A673 (cell line): ENCODE results near the gene HAPLN3. TPM values are rescaled to one million over a fixed set of nuclear protein-coding genes. Genes with fewer than 3 reads are reported as not detected.

Experiments used
- BruUV-seq: library from RNA; stranded (reverse); fragments of 400-500 nt; replicated peaks from 2 replicates; lab custom pipeline; 2021; lab: Mats Ljungman, UMichigan
- CTCF ChIA-PET: fragments of 300-600 bp; sonication (Branson Sonifier 250); formaldehyde crosslinking; loops from one replicate; lab custom pipeline; 2022; ENCODE audit warnings: antibody characterized with exemption; lab: Charles Lee
- POLR2A ChIA-PET: fragments of 300-600 bp; sonication (Branson Sonifier 250); formaldehyde crosslinking; loops from one replicate; lab custom pipeline; 2022; ENCODE audit warnings: antibody characterized with exemption; ENCODE audit not compliant: low non-redundant PET; lab: Charles Lee
- DNase-seq: peaks from one replicate; pipeline ENCODE4 v3.0.0-alpha.2; 2015; ENCODE audit warnings: low spot score
- H3K27ac ChIP-seq: fragments of 200-600 bp; sonication (generic); 2 replicates; pipeline ENCODE4 v1.5.1; 2016; ENCODE audit warnings: mixed run types, low read depth, mild to moderate bottlenecking, mixed read lengths, antibody characterized with exemption, low read length; ENCODE audit not compliant: poor library complexity, severe bottlenecking
- H3K27me3 ChIP-seq: fragments of 200-600 bp; sonication (generic); replicated peaks from 2 replicates; pipeline ENCODE4 v1.6.1; 2017; ENCODE audit warnings: mixed run types, low read depth, mild to moderate bottlenecking, mixed read lengths, antibody characterized with exemption, low read length; ENCODE audit not compliant: insufficient read depth, poor library complexity
- H3K36me3 ChIP-seq: fragments of 200-600 bp; sonication (generic); 2 replicates; pipeline ENCODE4 v1.6.1; 2016; ENCODE audit warnings: mixed run types, mild to moderate bottlenecking, mixed read lengths, antibody characterized with exemption, low read length; ENCODE audit not compliant: insufficient read depth, poor library complexity, severe bottlenecking
- H3K4me1 ChIP-seq: fragments of 200-600 bp; sonication (generic); 2 replicates; pipeline ENCODE4 v1.6.1; 2017; ENCODE audit warnings: mixed run types, mild to moderate bottlenecking, mixed read lengths, antibody characterized with exemption, low read length; ENCODE audit not compliant: insufficient read depth, poor library complexity, severe bottlenecking
- H3K4me3 ChIP-seq: fragments of 200-600 bp; sonication (generic); 2 replicates; pipeline ENCODE4 v1.5.1; 2016; ENCODE audit warnings: low read depth, mixed run types, mild to moderate bottlenecking, mixed read lengths, low read length; ENCODE audit not compliant: poor library complexity, severe bottlenecking
- H3K9me3 ChIP-seq: fragments of 200-600 bp; sonication (generic); 2 replicates; pipeline ENCODE4 v1.6.1; 2016; ENCODE audit warnings: mixed run types, low read depth, mild to moderate bottlenecking, mixed read lengths, antibody characterized with exemption, low read length; ENCODE audit not compliant: poor library complexity, severe bottlenecking
- EZH2 ChIP-seq: fragments of 200-600 bp; sonication (generic); IDR thresholded peaks from 2 replicates; pipeline ENCODE4 v1.6.1; 2017; ENCODE audit warnings: borderline replicate concordance, low read depth, mild to moderate bottlenecking, mixed read lengths, antibody characterized with exemption, low read length; ENCODE audit not compliant: poor library complexity, severe bottlenecking
- intact Hi-C: fragments of 100-400 bp; cut with micrococcal nuclease; formaldehyde crosslinking; loops from one replicate; pipeline ENCODE4 v1.10.0; 2022; ENCODE audit not compliant: unreplicated experiment
- total RNA-seq: library from RNA; stranded (reverse); gene quantifications from 2 replicates; pipeline ENCODE4 v1.2.3, GENCODE V29; 2021
- TF ChIP-seq, protein P1 (sequence below): fragments of 300-800, 200-600 bp; sonication (generic); conservative IDR thresholded peaks from 2 replicates; pipeline ENCODE4 v1.5.1; 2017; ENCODE audit warnings: low read depth, mild to moderate bottlenecking, antibody characterized with exemption, low read length, moderate library complexity, mixed read lengths

Gene HAPLN3
- total RNA-seq, 1 experiment from 2014 or later = 1.4 TPM

- Histone ChIP-seq H3K4me3 (no peak overlapping the region), H3K36me3 (no peaks in the 10 kb centered on the region), H3K9me3 (no peaks in the 10 kb centered on the region), H3K27ac (no peak overlapping the region), H3K27me3 (no peaks in the 10 kb centered on the region), H3K4me1 (no peaks in the 10 kb centered on the region)
- ChIA-PET POLR2A (no interaction called here), CTCF (no interaction called here)
- intact Hi-C loops = loop anchor here (10.0 kb wide), 1 partner anchor 184 kb away; no protein-coding TSS in a partner anchor
- DNase-seq = no peak
- no TSS peak for BruUV-seq
- TF ChIP-seq, protein P1, sequence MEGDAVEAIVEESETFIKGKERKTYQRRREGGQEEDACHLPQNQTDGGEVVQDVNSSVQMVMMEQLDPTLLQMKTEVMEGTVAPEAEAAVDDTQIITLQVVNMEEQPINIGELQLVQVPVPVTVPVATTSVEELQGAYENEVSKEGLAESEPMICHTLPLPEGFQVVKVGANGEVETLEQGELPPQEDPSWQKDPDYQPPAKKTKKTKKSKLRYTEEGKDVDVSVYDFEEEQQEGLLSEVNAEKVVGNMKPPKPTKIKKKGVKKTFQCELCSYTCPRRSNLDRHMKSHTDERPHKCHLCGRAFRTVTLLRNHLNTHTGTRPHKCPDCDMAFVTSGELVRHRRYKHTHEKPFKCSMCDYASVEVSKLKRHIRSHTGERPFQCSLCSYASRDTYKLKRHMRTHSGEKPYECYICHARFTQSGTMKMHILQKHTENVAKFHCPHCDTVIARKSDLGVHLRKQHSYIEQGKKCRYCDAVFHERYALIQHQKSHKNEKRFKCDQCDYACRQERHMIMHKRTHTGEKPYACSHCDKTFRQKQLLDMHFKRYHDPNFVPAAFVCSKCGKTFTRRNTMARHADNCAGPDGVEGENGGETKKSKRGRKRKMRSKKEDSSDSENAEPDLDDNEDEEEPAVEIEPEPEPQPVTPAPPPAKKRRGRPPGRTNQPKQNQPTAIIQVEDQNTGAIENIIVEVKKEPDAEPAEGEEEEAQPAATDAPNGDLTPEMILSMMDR = no peak
- no peak for TF ChIP-seq EZH2
Observed at GRCh38 chr15:88839146-88839545, 56.2 kb downstream of the HAPLN3 start.

DNA sequence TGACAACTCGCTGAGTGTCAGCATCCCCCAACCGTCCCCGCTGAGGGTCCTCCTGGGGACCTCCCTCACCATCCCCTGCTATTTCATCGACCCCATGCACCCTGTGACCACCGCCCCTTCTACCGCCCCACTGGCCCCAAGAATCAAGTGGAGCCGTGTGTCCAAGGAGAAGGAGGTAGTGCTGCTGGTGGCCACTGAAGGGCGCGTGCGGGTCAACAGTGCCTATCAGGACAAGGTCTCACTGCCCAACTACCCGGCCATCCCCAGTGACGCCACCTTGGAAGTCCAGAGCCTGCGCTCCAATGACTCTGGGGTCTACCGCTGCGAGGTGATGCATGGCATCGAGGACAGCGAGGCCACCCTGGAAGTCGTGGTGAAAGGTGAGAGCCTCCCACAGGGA lies 56.7 kb downstream of the HAPLN3 start:
- intact Hi-C loops = loop anchor here (10.0 kb wide), 1 partner anchor 184 kb away; no protein-coding TSS in a partner anchor
- H3K36me3 ChIP-seq = no peaks in the 10 kb centered on the region
- no peaks in the 10 kb centered on the region for H3K9me3 ChIP-seq
- no peak overlapping the region for H3K4me3 ChIP-seq
- no peak overlapping the region for H3K27ac ChIP-seq
- POLR2A ChIA-PET = no interaction called here
- BruUV-seq = no TSS peak
- CTCF ChIA-PET = no interaction called here
- no peak for DNase-seq
- H3K27me3 ChIP-seq = no peaks in the 10 kb centered on the region
- no peaks in the 10 kb centered on the region for H3K4me1 ChIP-seq
- TF ChIP-seq, protein P1 = no peak
- TF ChIP-seq EZH2 = no peak

- ChIA-PET CTCF (no interaction called here), POLR2A (no interaction called here)
- intact Hi-C loops = loop anchor here (10.0 kb wide), 1 partner anchor 181 kb away; no protein-coding TSS in a partner anchor
- H3K9me3 ChIP-seq = no peaks in the 10 kb centered on the region
- no peaks in the 10 kb centered on the region for H3K27me3 ChIP-seq
- H3K4me3 ChIP-seq = no peak overlapping the region
- H3K27ac ChIP-seq = no peak overlapping the region
- no peaks in the 10 kb centered on the region for H3K4me1 ChIP-seq
- TF ChIP-seq EZH2 = no peak
- TF ChIP-seq, protein P1 = no peak
- H3K36me3 ChIP-seq = no peaks in the 10 kb centered on the region
- BruUV-seq = no TSS peak
- no peak for DNase-seq
Observed at GRCh38 chr15:88835646-88836045, 59.7 kb downstream of the HAPLN3 start.
